NAMALWA (cell line): ENCODE data around the gene INPP5A.

Source experiments
- DNase-seq: peaks from one replicate; pipeline ENCODE4 v3.0.0-alpha.2; 2015; ENCODE audit warnings: low spot score

The INPP5A gene

DNA sequence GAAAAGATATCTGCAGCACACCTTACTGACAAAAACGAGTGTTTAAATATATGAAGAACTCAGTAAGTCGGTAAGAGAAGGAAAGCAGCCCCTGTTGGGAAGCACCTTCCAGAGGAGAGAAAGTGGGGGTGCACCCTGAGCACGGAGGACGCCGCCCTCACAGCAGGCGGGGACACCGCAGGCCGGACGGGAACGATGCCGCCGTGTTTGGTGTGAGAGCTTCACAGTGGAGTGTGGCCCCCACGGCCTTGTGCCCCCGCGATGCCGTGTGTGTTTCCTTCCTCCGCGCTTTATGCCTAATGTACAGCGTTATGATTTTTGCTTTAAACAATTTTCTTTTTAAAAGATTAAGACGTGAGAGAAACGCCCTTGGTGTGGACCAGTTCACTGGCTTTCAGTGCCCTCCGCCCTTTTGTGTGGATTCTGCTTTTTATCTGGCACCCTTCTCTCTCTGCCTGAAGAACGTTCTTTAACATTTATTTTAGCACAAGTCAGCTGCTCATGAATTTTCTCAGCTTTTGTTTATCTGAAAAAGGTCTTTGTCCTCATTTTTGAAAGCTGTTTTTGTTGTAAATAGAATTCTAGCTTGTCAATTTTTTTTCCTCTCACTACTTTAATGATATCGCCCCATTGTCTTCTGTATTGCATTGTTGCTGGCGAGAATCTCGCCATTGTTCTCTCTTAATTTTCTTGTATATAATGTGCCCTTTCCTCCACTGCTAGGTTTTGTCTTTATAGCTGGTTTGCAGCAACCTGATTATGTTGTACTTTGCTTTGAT is 110.7 kb downstream of the INPP5A start:
- DNase-seq = no peak

- no peak for DNase-seq
Measured at GRCh38 chr10:132648851-132649528, 111.4 kb downstream of the INPP5A start.

- DNase-seq = no peak
Measured at GRCh38 chr10:132649651-132650360, 112.2 kb downstream of the INPP5A start.

GRCh38 chr10:132650611-132651250 is 113.1 kb downstream of the INPP5A start:
- no peak for DNase-seq

DNA sequence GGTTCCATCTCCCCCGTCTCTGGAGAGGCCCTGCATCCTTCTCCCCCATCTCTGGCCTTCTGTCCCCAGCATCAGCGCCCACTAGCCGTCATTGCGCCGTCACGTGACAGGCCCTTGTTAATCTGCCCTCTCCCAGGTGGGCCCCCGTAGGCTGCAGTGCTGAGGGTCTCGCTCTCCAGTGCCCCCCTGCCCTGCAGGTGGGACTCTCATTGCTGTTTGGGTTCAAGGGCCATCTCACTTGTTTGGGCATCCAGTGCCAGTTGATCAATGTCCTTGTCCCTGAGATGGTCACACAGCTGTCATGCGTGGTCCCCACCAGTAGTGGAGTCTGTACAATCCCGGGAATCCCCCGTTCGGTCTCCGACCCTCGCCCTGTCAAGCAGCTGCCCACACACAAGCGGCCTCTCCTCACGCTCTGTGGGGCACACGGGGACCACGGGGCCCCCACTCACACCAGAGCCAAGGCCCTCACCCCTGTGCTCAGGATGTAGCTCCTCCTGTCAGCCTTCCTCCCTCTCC is 114.0 kb downstream of the INPP5A start:
- DNase-seq = no peak

GRCh38 chr10:132652446-132652845 is 114.9 kb downstream of the INPP5A start:
- DNase-seq = no peak

DNA sequence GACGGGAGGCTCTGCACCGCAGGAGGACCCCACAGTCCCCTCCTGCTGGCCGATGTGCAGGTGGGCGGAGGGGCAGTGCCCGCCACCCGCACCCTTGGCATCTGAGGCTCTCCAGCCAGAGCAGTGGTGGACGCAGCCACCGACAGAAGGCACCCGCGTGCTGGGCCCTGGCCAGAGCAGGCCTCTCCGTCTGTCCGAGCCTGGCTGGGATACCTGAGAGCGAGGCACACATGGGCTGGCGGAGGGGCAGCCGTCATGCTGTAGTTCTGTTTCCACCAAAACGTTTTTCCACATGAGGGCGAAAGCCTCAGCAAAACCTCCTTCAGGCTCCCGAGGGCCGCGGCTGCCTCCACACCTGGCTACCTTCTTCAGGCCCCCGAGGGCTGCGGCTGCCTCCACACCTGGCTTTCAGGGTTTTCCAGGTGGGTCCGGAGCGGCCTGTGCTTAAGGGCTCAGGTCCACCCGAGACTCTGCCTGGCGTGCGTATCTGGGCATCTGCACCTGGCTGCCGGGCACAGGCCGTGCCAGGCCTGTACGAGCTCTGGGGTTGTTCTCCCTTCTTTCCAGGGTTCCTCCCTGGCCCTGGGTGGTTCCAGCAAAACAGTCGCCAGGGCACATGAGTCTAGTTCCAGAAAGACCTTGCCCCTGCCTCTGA is 115.5 kb downstream of the INPP5A start:
- no peak for DNase-seq

DNA sequence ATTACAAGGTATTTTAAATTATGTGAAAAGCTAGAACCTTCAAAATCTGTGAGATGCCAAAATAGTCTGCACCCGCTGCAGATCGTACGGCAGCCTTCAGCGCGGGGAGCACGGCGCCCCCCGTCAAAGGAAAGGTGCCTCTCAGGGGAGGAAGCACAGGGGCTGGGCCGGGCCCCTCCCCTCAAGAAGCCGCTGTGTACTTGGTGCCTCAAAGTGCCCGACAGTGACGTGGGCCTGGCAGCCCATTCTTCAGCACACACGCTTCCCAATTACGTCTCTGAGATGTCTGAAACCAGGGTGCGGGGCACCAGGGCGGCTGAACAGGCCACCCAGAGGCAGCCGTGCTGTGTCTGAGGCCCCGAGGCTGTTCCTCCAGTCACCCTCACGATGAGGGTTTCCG is 116.1 kb downstream of the INPP5A start:
- DNase-seq = no peak

DNA sequence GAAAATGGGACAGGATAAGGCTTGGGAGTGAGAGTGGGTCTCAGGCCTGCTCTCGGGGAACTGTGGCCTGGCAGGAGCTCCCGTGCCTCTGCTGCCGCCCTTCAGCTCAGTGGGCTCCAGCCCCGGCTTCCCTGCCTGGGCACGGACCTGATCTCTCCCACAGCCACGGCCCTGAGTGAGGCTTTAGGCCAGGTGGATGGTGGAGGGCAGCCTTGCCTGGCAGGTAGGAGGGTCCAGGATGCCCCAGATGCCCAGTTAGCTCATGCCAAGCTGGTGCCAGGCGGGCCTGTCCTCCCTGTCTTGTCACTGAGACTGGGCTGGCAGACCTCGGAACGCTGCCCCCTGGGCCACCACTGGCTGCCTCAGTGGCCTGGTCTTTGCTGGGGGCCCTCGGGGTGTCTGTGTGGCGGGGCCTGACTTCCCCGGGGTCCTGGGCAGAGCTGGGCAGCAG is 116.6 kb downstream of the INPP5A start:
- DNase-seq = no peak

DNA sequence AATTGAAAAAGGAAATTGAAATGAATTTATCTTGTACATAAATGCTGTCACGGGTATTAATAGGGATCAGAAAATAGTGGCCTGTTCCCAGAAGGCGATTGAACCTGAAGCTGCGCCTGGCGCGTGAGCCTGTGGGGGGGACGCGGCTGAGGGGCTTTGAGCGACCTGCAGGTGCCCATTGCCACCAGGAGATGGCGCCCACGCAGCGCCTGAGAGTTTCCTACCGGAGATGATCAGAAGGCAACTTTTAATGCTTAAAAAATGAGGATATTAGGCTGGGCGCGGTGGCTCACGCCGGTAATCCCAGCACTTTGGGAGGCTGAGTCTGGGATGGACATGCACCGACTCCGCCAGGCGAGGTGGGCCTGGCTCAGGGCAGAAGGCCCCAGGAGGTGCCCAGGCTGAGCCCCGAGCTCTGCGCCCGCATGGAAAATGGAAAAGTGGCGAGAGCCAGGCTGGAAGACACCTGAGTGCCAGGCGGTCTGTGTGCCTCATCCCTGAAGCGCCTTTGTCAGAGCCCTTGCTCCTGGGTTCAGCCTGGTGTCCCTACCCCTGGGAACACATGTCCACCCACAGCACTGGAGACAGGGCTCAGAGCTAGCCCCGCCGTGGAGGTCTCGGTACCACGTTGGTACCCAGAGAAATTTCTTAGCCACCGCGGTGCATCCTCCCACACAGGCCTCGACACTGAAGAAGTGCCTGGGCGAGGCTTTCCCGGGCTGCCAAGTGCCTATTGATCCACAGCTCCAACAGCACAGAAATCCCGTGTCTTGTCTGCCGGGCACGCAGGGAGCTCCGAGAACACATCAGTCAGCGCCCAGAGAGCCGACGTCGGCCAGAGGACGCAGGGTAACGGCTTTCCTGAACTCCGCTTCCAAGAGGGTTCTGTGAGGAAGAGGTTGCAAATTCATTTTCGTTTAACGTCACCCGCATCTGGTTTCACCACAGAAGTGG is 117.4 kb downstream of the INPP5A start:
- DNase-seq = peak; percentile 70

DNA sequence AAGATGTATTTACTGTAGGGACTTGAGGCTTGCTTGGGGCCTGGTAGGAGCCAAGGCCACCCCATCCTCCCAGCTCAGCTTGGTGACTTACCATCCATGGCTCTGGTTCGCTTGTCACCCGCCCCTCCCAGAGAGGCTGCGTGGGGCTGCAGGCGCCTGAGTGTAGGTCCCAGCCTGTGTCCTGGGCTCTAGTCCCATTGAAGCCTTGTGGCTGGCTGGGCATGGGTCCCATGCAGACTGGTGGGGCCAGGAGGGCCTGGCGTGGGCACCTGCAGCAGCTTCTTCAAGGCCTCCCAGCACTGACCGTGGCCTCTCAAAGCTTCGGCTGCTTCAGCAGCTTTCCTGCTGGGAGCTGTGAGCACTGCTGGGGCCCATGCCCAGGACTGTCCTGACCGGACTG is 118.1 kb downstream of the INPP5A start:
- DNase-seq = no peak

DNA sequence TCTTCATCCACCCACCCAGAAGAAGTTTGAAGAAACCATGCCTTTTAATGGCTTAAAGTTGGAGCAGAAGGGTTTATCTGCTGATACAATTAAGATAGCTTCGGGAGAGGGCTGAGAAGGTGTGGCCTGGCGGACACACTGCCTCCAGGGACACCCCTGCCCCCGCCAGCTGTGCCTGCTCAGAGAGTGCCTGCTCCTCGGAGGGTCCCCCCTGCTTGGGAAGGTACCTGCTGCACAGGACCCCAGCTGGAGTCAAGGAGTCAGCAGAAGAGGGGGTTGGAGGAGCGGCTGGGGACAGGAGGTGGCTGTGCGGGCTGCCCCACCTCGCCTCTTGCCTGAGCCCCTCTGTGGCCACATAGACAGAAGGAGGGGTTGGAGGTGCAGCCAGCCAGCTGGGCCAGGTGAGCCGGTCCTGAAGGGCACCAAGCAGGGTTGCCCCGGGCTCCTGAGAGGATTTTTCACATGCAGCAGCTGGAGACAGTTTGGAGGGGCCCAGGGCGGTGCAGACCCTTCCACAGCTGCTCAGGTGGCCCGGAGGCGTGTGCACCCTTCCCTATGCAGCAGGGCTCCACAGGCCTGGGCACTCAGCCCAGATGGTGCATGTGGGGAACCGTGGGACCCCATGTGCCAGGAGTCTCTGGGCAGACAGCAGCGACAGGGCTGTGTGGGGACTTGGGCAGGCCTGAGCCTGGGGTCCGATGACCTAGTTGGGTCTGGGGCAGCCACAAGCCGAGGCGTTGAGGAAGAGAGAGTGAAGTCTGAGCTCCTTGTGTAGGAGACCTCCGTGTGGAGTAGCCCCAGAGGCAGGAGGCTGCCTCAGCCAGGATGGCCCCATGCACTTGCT is 118.9 kb downstream of the INPP5A start:
- DNase-seq = no peak

DNA sequence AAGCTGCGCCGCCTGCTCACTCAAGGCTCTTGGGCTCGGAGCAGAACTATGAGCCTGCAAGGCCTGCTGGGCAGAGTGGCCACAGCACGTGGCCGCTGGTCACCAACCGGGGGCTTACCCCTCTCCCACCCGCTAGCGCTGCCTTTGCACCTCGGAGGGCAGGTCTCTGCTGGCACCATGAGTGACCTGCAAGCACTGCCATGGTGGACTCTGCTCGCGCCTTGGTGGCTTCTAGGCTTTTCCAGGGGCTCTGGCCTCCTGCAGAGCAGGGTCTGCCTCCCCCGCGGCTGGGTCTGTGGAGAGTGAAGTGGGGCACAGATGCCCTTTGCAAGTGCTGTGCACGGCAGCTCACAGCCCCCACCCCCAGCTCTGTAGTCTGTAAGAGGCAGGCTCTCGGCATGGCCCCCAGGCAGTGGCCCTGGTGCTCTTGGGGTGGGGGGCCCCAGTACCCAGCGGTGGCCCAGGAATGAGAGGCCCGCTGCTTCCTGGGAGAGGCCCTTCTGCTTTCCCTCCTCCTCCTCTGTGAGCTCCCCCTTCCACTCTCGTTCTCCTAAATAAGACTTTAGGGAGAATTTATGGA is 119.6 kb downstream of the INPP5A start:
- DNase-seq = no peak

DNA sequence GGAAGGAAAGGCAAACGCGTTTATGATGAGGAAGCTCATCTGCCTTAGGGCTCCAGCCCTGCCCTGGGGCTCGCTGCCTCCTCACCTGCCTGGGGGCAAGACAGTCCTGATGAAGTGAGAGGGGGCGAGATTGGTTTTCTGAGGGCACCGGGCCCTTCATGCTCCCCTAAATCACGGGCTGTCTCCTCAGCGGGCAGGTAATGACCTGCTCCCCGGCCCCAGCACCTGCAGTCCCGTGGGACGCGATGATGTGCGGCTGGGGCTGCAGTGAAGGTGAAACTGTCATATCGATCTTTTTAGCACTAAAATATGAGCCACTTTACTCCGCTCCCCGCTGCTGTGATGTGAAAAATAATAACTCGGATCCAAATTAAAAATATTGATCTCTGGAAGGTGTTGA is 120.2 kb downstream of the INPP5A start:
- DNase-seq = no peak

- DNase-seq = no peak
Measured at GRCh38 chr10:132658546-132659205, 121.1 kb downstream of the INPP5A start.

GRCh38 chr10:132659206-132660091 is 121.9 kb downstream of the INPP5A start:
- no peak for DNase-seq

GRCh38 chr10:132660385-132660784 is 122.8 kb downstream of the INPP5A start:
- no peak for DNase-seq
